NCI-H2196 treated with DMSO at 0.1 percent for 48 hours (cell line): ENCODE data around the gene MLC1.

Experiments used
- DNase-seq: peaks from one replicate; lab custom pipeline; 2025; ENCODE audit not compliant: unreplicated experiment; lab: John Stamatoyannopoulos, UW

The MLC1 gene

GRCh38 chr22:50016988-50017700 is 68.1 kb downstream of the MLC1 start:
- DNase-seq: no peak

- DNase-seq: no peak
Observed at GRCh38 chr22:50016308-50016987, 68.8 kb downstream of the MLC1 start.

- DNase-seq: no peak
Observed at GRCh38 chr22:50015451-50016307, 69.5 kb downstream of the MLC1 start.

GRCh38 chr22:50014655-50015401 is 70.4 kb downstream of the MLC1 start:
- no peak for DNase-seq

GRCh38 chr22:50014053-50014501 is 71.1 kb downstream of the MLC1 start:
- DNase-seq: no peak

- no peak for DNase-seq
Observed at GRCh38 chr22:50012211-50013181, 72.7 kb downstream of the MLC1 start, which contains the start of gene IL17REL. Gene IL17REL (minus strand): TSS chr22:50012765. CDS start chr22:50012646, 119 bp downstream.

- no peak for DNase-seq
Observed at GRCh38 chr22:50011447-50012210, 73.6 kb downstream of the MLC1 start.

- DNase-seq: no peak
Observed at GRCh38 chr22:50010676-50011446, 74.4 kb downstream of the MLC1 start.

GRCh38 chr22:50009765-50010675 is 75.2 kb downstream of the MLC1 start:
- no peak for DNase-seq
